NCI-H82 (cell line): ENCODE measurements around the gene PPP4R3A.
"Not testable (repeated sequence)": the region's sequence is repeated elsewhere in the genome, so short reads cannot be mapped to it uniquely, and the experiment has no call there.

Experiments used
- DNase-seq: peaks from one replicate; lab custom pipeline; 2025; lab: John Stamatoyannopoulos, UW

PPP4R3A gene

GRCh38 chr14:91503000-91503504 lies 7.1 kb downstream of the PPP4R3A start:
- no peak for DNase-seq

- DNase-seq, result no peak
Measured at GRCh38 chr14:91501951-91502930, 7.9 kb downstream of the PPP4R3A start.

- no peak for DNase-seq
Measured at GRCh38 chr14:91501348-91501747, 8.8 kb downstream of the PPP4R3A start.

GRCh38 chr14:91496790-91497189 lies 13.3 kb downstream of the PPP4R3A start:
- peak; percentile 28 for DNase-seq

GRCh38 chr14:91494392-91495065 lies 15.6 kb downstream of the PPP4R3A start:
- DNase-seq, result not testable (repeated sequence)

GRCh38 chr14:91493169-91493568 lies 16.9 kb downstream of the PPP4R3A start:
- DNase-seq, result no peak

- DNase-seq, result no peak
Measured at GRCh38 chr14:91484744-91485143, 25.4 kb downstream of the PPP4R3A start.

GRCh38 chr14:91484186-91484585 lies 25.9 kb downstream of the PPP4R3A start:
- DNase-seq, result no peak

- DNase-seq, result no peak
Measured at GRCh38 chr14:91482263-91483013, 27.7 kb downstream of the PPP4R3A start.

GRCh38 chr14:91477388-91477787 lies 32.7 kb downstream of the PPP4R3A start:
- no peak for DNase-seq

- DNase-seq, result no peak
Measured at GRCh38 chr14:91473046-91473445, 37.1 kb downstream of the PPP4R3A start.

- no peak for DNase-seq
Measured at GRCh38 chr14:91470216-91470615, 39.9 kb downstream of the PPP4R3A start.

GRCh38 chr14:91466192-91466591 lies 43.9 kb downstream of the PPP4R3A start:
- DNase-seq, result no peak

GRCh38 chr14:91464615-91465205 lies 45.4 kb downstream of the PPP4R3A start:
- no peak for DNase-seq

- DNase-seq, result no peak
Measured at GRCh38 chr14:91458612-91459011, 51.5 kb downstream of the PPP4R3A start.

- no peak for DNase-seq
Measured at GRCh38 chr14:91456283-91456682, 53.8 kb downstream of the PPP4R3A start.

- no peak for DNase-seq
Measured at GRCh38 chr14:91454580-91454979, 55.5 kb downstream of the PPP4R3A start.

GRCh38 chr14:91454155-91454554 lies 56.0 kb downstream of the PPP4R3A start:
- DNase-seq, result no peak

- DNase-seq, result no peak
Measured at GRCh38 chr14:91453744-91454143, 56.4 kb downstream of the PPP4R3A start.

- no peak for DNase-seq
Measured at GRCh38 chr14:91444335-91445020, 65.6 kb downstream of the PPP4R3A start.

- no peak for DNase-seq
Measured at GRCh38 chr14:91439345-91439744, 70.8 kb downstream of the PPP4R3A start.
